WTC11 (cell line): Measurements from ENCODE around the gene TMEM86B.

Experiments used
- ATF6 ChIP-seq: sonication (generic); formaldehyde crosslinking; IDR thresholded peaks from 2 replicates; pipeline ENCODE4 v1.8.1; 2023; ENCODE audit warnings: mild to moderate bottlenecking, missing genetic modification reagents
- CREB1 ChIP-seq: sonication (generic); formaldehyde crosslinking; IDR thresholded peaks from 2 replicates; pipeline ENCODE4 v1.8.0; 2023; ENCODE audit warnings: mild to moderate bottlenecking, missing genetic modification reagents
- ETV6 ChIP-seq: sonication (generic); formaldehyde crosslinking; IDR thresholded peaks from 2 replicates; pipeline ENCODE4 v1.8.1; 2022; ENCODE audit warnings: mild to moderate bottlenecking, missing genetic modification reagents
- GABPB1 ChIP-seq: sonication (generic); formaldehyde crosslinking; IDR thresholded peaks from 2 replicates; pipeline ENCODE4 v1.8.1; 2023; ENCODE audit warnings: mild to moderate bottlenecking, missing genetic modification reagents
- JUN ChIP-seq: sonication (generic); formaldehyde crosslinking; IDR thresholded peaks from 2 replicates; pipeline ENCODE4 v1.8.0; 2023; ENCODE audit warnings: mild to moderate bottlenecking, missing genetic modification reagents
- NR2C2 ChIP-seq: sonication (generic); formaldehyde crosslinking; IDR thresholded peaks from 2 replicates; pipeline ENCODE4 v1.8.0; 2022; ENCODE audit warnings: mild to moderate bottlenecking, missing genetic modification reagents
- ZNF121 ChIP-seq: sonication (generic); formaldehyde crosslinking; IDR thresholded peaks from 2 replicates; pipeline ENCODE4 v1.8.0; 2023; ENCODE audit warnings: missing genetic modification reagents
- ZNF263 ChIP-seq: sonication (generic); formaldehyde crosslinking; IDR thresholded peaks from 2 replicates; pipeline ENCODE4 v1.8.1; 2022; ENCODE audit warnings: low read depth, mild to moderate bottlenecking, moderate library complexity, missing genetic modification reagents
- TF ChIP-seq, protein P1 (sequence below): fragments of 200-600 bp; IDR thresholded peaks from 2 replicates; pipeline ENCODE4 v1.8.0; 2022; ENCODE audit warnings: antibody characterized with exemption
- TF ChIP-seq, protein P2 (sequence below): sonication (generic); formaldehyde crosslinking; IDR thresholded peaks from 2 replicates; pipeline ENCODE4 v1.8.1; 2023; ENCODE audit warnings: mild to moderate bottlenecking, missing genetic modification reagents, moderate library complexity
- TF ChIP-seq, protein P3 (sequence below): sonication (generic); formaldehyde crosslinking; IDR thresholded peaks from 2 replicates; pipeline ENCODE4 v1.8.0; 2022; ENCODE audit warnings: mild to moderate bottlenecking, missing genetic modification reagents
- TF ChIP-seq, protein P4 (sequence below): sonication (generic); formaldehyde crosslinking; IDR thresholded peaks from 2 replicates; pipeline ENCODE4 v1.8.1; 2023; ENCODE audit warnings: mild to moderate bottlenecking, moderate library complexity, missing genetic modification reagents

DNA sequence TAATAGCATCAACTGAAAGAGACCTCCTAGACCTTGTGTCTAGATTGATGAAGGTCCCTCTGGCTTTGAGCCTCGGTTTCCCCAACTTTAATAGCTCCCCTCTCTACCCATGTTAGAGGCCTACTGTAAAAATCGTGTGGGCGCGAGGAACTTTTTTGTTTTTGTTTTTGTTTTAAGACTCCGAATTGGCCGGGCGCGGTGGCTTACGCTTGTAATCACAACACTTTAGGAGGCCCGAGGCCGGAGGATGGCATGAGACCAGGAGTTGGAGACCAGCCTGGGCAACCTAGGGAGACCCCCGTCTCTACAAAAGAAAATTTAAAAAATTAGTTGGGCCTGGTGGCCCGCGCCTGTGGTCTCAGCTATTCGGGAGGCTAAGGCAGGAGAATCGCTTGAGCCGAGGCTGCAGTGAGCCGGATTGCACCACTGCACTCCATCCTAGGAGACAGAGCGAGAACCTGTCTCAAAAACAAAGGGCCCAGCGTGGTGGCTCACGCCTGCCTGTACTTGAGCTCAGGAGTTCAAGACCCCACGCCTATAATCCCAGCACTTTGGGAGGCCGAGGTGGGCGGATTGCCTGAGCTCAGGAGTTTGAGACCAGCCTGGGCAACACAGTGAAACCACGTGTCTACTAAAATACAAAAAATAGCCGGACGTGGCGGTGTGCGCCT is 31.1 kb upstream of the TMEM86B start:
- TF ChIP-seq ATF6 (no peak), NR2C2 (CRISPR knock-in tag) (no peak), GABPB1 (CRISPR knock-in tag) (no peak), CREB1 (CRISPR knock-in tag) (no peak), ETV6 (CRISPR knock-in tag) (no peak; the same call in 1 of the 2 replicates), JUN (CRISPR knock-in tag) (no peak), ZNF263 (CRISPR knock-in tag) (no peak), ZNF121 (CRISPR knock-in tag) (no peak)
- TF ChIP-seq, protein P1, sequence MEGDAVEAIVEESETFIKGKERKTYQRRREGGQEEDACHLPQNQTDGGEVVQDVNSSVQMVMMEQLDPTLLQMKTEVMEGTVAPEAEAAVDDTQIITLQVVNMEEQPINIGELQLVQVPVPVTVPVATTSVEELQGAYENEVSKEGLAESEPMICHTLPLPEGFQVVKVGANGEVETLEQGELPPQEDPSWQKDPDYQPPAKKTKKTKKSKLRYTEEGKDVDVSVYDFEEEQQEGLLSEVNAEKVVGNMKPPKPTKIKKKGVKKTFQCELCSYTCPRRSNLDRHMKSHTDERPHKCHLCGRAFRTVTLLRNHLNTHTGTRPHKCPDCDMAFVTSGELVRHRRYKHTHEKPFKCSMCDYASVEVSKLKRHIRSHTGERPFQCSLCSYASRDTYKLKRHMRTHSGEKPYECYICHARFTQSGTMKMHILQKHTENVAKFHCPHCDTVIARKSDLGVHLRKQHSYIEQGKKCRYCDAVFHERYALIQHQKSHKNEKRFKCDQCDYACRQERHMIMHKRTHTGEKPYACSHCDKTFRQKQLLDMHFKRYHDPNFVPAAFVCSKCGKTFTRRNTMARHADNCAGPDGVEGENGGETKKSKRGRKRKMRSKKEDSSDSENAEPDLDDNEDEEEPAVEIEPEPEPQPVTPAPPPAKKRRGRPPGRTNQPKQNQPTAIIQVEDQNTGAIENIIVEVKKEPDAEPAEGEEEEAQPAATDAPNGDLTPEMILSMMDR: no peak
- TF ChIP-seq, protein P2, sequence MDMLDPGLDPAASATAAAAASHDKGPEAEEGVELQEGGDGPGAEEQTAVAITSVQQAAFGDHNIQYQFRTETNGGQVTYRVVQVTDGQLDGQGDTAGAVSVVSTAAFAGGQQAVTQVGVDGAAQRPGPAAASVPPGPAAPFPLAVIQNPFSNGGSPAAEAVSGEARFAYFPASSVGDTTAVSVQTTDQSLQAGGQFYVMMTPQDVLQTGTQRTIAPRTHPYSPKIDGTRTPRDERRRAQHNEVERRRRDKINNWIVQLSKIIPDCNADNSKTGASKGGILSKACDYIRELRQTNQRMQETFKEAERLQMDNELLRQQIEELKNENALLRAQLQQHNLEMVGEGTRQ (CRISPR knock-in tag): no peak
- TF ChIP-seq, protein P3, sequence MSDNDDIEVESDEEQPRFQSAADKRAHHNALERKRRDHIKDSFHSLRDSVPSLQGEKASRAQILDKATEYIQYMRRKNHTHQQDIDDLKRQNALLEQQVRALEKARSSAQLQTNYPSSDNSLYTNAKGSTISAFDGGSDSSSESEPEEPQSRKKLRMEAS (CRISPR knock-in tag): no peak
- TF ChIP-seq, protein P4, sequence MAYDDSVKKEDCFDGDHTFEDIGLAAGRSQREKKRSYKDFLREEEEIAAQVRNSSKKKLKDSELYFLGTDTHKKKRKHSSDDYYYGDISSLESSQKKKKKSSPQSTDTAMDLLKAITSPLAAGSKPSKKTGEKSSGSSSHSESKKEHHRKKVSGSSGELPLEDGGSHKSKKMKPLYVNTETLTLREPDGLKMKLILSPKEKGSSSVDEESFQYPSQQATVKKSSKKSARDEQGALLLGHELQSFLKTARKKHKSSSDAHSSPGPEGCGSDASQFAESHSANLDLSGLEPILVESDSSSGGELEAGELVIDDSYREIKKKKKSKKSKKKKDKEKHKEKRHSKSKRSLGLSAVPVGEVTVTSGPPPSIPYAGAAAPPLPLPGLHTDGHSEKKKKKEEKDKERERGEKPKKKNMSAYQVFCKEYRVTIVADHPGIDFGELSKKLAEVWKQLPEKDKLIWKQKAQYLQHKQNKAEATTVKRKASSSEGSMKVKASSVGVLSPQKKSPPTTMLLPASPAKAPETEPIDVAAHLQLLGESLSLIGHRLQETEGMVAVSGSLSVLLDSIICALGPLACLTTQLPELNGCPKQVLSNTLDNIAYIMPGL (CRISPR knock-in tag): no peak
